Right lung (tissue), 5 donors: ENCODE data around the gene CPZ. TPM values are rescaled to one million over a fixed set of nuclear protein-coding genes. Genes with fewer than 3 reads are reported as not detected.

ENCODE experiments used
- DNase-seq, 2 donors: peaks; one replicate each; pipeline ENCODE4 v3.0.0-alpha.2; 2013
- polyA plus RNA-seq, 5 donors: library from polyadenylated mRNA; unstranded; fragments of 120-200 nt; gene quantifications; one replicate each; pipeline versions ENCODE4 v1.2.1 to v1.2.3, GENCODE V29; 2013; ENCODE audit warnings: inconsistent platforms in 1 of 5, low replicate concordance in 1 of 5; ENCODE audit not compliant: insufficient read length in 5 of 5, insufficient read depth in 1 of 5

Gene CPZ
- polyA plus RNA-seq, 5 donors = 1.3 to 4.7 (median 3.0) TPM

- peak; percentile 56 to 60 for DNase-seq
These were observed 12.1 kb upstream of the CPZ start, which contains the start of gene GPR78 for GRCh38 chr4:8580321-8581093. TSS of gene GPR78 (plus strand) at chr4:8580392. CDS start at chr4:8580983, 591 bp downstream.

- no peak for DNase-seq
These were observed 11.3 kb upstream of the CPZ start for GRCh38 chr4:8581094-8581861.

- no peak for DNase-seq
These were observed 10.5 kb upstream of the CPZ start for GRCh38 chr4:8582016-8582415.

GRCh38 chr4:8582436-8582835 lies 10.1 kb upstream of the CPZ start:
- DNase-seq = no peak

- no peak for DNase-seq
These were observed 9.5 kb upstream of the CPZ start for GRCh38 chr4:8582941-8583654.

- DNase-seq = no peak
These were observed 8.9 kb upstream of the CPZ start for GRCh38 chr4:8583655-8584025.

- DNase-seq = no peak
These were observed 7.4 kb upstream of the CPZ start for GRCh38 chr4:8585186-8585585.

- no peak for DNase-seq
These were observed 6.8 kb upstream of the CPZ start for GRCh38 chr4:8585721-8586212.

GRCh38 chr4:8586246-8586645 lies 6.3 kb upstream of the CPZ start:
- no peak for DNase-seq

- DNase-seq = no peak
These were observed 5.7 kb upstream of the CPZ start for GRCh38 chr4:8586671-8587468.

GRCh38 chr4:8587469-8588195 lies 4.9 kb upstream of the CPZ start:
- DNase-seq = no peak

- DNase-seq = no peak
These were observed 4.4 kb upstream of the CPZ start for GRCh38 chr4:8588196-8588470.

GRCh38 chr4:8589336-8589735 lies 3.2 kb upstream of the CPZ start:
- no peak for DNase-seq

- no peak for DNase-seq
These were observed 2.6 kb upstream of the CPZ start for GRCh38 chr4:8589823-8590545.

- DNase-seq = no peak
These were observed 2.1 kb upstream of the CPZ start for GRCh38 chr4:8590546-8590880.

GRCh38 chr4:8591114-8591513 lies 1.5 kb upstream of the CPZ start:
- no peak for DNase-seq

GRCh38 chr4:8591626-8592365 lies 769 bp upstream of the CPZ start:
- DNase-seq = no peak

- DNase-seq = no peak
These were observed 915 bp downstream of the CPZ start for GRCh38 chr4:8593264-8594096.
